Cardiac muscle cell (in vitro differentiated cells and primary cell): Measurements from ENCODE around the gene ARHGAP26. TPM values are rescaled to one million over a fixed set of nuclear protein-coding genes. Genes with fewer than 3 reads are reported as not detected.

ENCODE experiments used
- DNase-seq, 2 donors: peaks; one replicate each; pipeline versions ENCODE4 v3.0.0 to v3.0.0-alpha.2; 2010 to 2017; ENCODE audit warnings: low read depth in 1 of 2, low spot score in 1 of 2
- H3K27ac ChIP-seq: fragments of 200-600 bp; sonication (generic); 2 replicates; pipeline ENCODE4 v1.5.1; 2016
- H3K27me3 ChIP-seq: fragments of 200-600 bp; sonication (generic); 2 replicates; pipeline ENCODE4 v1.6.0; 2016; ENCODE audit warnings: control low read depth
- H3K36me3 ChIP-seq: fragments of 200-600 bp; sonication (generic); 2 replicates; pipeline ENCODE4 v1.5.1; 2016; ENCODE audit warnings: control low read depth
- H3K4me1 ChIP-seq: fragments of 200-600 bp; sonication (generic); 2 replicates; pipeline ENCODE4 v1.8.1; 2017; ENCODE audit warnings: low read depth, mild to moderate bottlenecking, mixed run types
- H3K4me3 ChIP-seq: fragments of 200-600 bp; sonication (generic); 2 replicates; pipeline ENCODE4 v1.5.1; 2016; ENCODE audit warnings: mild to moderate bottlenecking
- H3K9me3 ChIP-seq: fragments of 200-600 bp; sonication (generic); 2 replicates; pipeline ENCODE4 v1.5.1; 2017; ENCODE audit warnings: low read depth, mild to moderate bottlenecking, control low read depth
- CTCF ChIP-seq: IDR thresholded peaks from 2 replicates; pipeline ENCODE4 v1.5.1; 2012; ENCODE audit warnings: low read depth, mild to moderate bottlenecking, low read length
- polyA plus RNA-seq: library from polyadenylated mRNA; unstranded; fragments of >200 nt; fragmentation: Nextera tagmentation; extraction: Ambion mirVana; gene quantifications from 2 replicates; pipeline ENCODE4 v1.2.1, GENCODE V29; 2016
- total RNA-seq: library from RNA; depleted of rRNA; stranded (reverse); fragments of >200 nt; gene quantifications from 2 replicates; pipeline ENCODE4 v1.2.3, GENCODE V29; 2016

The ARHGAP26 gene
- total and polyA plus RNA-seq, 2 experiments from 2014 or later, result 12.7 to 16.2 TPM

- Histone ChIP-seq H3K4me1 (peaks cover 20% of the 10 kb centered on the region), H3K36me3 (no peaks in the 10 kb centered on the region), H3K9me3 (no peaks in the 10 kb centered on the region), H3K4me3 (no peak overlapping the region), H3K27me3 (no peaks in the 10 kb centered on the region), H3K27ac (no peak overlapping the region)
- DNase-seq, result no peak
- no peak for TF ChIP-seq CTCF
Measured at GRCh38 chr5:143026380-143026779, 256.2 kb downstream of the ARHGAP26 start.

- DNase-seq, result no peak
- H3K36me3 ChIP-seq, result no peaks in the 10 kb centered on the region
- no peaks in the 10 kb centered on the region for H3K9me3 ChIP-seq
- no peak for TF ChIP-seq CTCF
- peaks cover 14% of the 10 kb centered on the region for H3K4me1 ChIP-seq
- H3K27me3 ChIP-seq, result no peaks in the 10 kb centered on the region
- no peak overlapping the region for H3K4me3 ChIP-seq
- H3K27ac ChIP-seq, result no peak overlapping the region
Measured at GRCh38 chr5:143029293-143029692, 259.1 kb downstream of the ARHGAP26 start.

- no peaks in the 10 kb centered on the region for H3K9me3 ChIP-seq
- no peak for DNase-seq
- H3K27ac ChIP-seq, result no peak overlapping the region
- no peaks in the 10 kb centered on the region for H3K36me3 ChIP-seq
- peaks cover 13% of the 10 kb centered on the region for H3K4me1 ChIP-seq
- H3K4me3 ChIP-seq, result no peak overlapping the region
- H3K27me3 ChIP-seq, result no peaks in the 10 kb centered on the region
- no peak for TF ChIP-seq CTCF
Measured at GRCh38 chr5:143030349-143030748, 260.2 kb downstream of the ARHGAP26 start.

- no peak for TF ChIP-seq CTCF
- Histone ChIP-seq H3K27me3 (no peaks in the 10 kb centered on the region), H3K27ac (no peak overlapping the region), H3K36me3 (no peaks in the 10 kb centered on the region), H3K4me1 (peaks cover 9% of the 10 kb centered on the region), H3K9me3 (no peaks in the 10 kb centered on the region), H3K4me3 (no peak overlapping the region)
- no peak for DNase-seq
Measured at GRCh38 chr5:143031781-143032580, 261.8 kb downstream of the ARHGAP26 start.

- no peak for DNase-seq
- no peaks in the 10 kb centered on the region for H3K27me3 ChIP-seq
- H3K36me3 ChIP-seq, result no peaks in the 10 kb centered on the region
- no peak overlapping the region for H3K4me3 ChIP-seq
- no peak for TF ChIP-seq CTCF
- H3K9me3 ChIP-seq, result no peaks in the 10 kb centered on the region
- H3K27ac ChIP-seq, result no peak overlapping the region
- H3K4me1 ChIP-seq, result peaks cover 9% of the 10 kb centered on the region
Measured at GRCh38 chr5:143032581-143032836, 262.3 kb downstream of the ARHGAP26 start.
